CD4-positive, alpha-beta T cell treated with Interleukin-4 for 1 hour (primary cell): ENCODE data around the gene PTPRQ.
"Not testable (repeated sequence)": the region's sequence is repeated elsewhere in the genome, so short reads cannot be mapped to it uniquely, and the experiment has no call there.

Experiments used
- DNase-seq, 2 donors: peaks; one replicate each; pipeline ENCODE4 v3.0.0-alpha.2; 2020 to 2022

Gene PTPRQ, protein sequence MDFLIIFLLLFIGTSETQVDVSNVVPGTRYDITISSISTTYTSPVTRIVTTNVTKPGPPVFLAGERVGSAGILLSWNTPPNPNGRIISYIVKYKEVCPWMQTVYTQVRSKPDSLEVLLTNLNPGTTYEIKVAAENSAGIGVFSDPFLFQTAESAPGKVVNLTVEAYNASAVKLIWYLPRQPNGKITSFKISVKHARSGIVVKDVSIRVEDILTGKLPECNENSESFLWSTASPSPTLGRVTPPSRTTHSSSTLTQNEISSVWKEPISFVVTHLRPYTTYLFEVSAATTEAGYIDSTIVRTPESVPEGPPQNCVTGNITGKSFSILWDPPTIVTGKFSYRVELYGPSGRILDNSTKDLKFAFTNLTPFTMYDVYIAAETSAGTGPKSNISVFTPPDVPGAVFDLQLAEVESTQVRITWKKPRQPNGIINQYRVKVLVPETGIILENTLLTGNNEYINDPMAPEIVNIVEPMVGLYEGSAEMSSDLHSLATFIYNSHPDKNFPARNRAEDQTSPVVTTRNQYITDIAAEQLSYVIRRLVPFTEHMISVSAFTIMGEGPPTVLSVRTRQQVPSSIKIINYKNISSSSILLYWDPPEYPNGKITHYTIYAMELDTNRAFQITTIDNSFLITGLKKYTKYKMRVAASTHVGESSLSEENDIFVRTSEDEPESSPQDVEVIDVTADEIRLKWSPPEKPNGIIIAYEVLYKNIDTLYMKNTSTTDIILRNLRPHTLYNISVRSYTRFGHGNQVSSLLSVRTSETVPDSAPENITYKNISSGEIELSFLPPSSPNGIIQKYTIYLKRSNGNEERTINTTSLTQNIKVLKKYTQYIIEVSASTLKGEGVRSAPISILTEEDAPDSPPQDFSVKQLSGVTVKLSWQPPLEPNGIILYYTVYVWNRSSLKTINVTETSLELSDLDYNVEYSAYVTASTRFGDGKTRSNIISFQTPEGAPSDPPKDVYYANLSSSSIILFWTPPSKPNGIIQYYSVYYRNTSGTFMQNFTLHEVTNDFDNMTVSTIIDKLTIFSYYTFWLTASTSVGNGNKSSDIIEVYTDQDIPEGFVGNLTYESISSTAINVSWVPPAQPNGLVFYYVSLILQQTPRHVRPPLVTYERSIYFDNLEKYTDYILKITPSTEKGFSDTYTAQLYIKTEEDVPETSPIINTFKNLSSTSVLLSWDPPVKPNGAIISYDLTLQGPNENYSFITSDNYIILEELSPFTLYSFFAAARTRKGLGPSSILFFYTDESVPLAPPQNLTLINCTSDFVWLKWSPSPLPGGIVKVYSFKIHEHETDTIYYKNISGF (N-terminal part only)

GRCh38 chr12:80443974-80444666 lies at the start of gene PTPRQ:
TSS of gene PTPRQ (plus strand) at chr12:80444235. CDS start at chr12:80444346, 111 bp downstream.
- no peak for DNase-seq

DNA sequence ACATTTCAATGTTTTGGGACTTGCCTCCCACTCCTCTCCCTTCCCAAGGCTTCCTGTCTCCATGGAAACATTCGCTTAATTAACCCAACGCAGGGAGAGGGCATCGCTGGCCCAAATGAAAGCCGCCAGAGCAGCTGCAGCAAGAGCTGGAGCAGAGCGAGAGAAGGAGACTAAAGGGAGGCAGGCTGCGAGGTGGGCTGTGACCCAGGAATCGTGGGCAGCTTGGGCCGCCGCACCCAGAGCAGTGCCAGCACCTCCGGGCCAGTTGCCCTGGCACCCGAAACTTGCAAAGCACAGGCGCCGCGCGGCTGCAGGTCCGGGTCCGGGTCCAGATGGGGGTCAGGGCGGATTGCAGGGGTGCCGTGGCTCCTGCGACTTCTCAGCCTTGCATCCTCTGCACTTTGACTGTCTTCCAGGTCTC lies 43.5 kb upstream of the PTPRQ start:
- no peak for DNase-seq

- no peak for DNase-seq
Observed at GRCh38 chr12:80401191-80401590, 42.8 kb upstream of the PTPRQ start.

DNA sequence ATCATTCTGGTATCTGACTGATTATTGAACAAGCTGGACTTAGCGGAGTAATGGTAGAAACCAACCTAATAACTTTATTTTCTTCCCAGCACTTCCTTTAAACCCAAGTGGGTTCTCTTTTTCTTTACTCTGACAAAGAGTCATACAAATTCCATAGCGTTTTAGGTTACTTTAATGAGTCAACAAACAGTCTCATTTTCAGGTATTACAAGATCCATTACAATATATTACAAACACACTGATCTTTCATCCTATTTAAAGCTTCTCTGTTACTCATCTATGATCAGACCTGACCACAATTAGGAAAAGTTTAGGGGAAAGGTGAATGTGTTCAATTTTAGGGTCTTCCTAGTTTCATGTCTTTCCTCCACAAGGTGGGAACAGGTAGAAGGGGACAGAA lies 39.4 kb upstream of the PTPRQ start:
- no peak for DNase-seq

DNA sequence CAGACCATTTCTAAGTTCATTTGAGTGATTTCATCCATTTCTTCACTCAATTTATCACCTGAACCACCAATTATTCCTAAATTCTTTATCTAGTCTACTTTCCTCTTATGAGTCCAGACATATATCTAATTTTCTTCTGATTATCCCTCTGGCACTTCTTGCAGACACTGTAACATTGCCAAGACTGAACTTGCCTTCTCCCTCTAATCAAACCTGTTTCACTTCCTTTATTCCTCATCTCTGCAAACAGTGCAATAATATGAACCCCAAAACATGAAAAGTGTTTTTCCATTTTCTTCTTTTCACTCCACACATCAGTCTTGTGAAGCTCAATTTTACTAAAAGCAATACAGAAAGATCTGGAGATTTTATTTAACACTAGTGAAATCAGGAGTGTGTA lies 37.8 kb upstream of the PTPRQ start:
- no peak for DNase-seq

DNA sequence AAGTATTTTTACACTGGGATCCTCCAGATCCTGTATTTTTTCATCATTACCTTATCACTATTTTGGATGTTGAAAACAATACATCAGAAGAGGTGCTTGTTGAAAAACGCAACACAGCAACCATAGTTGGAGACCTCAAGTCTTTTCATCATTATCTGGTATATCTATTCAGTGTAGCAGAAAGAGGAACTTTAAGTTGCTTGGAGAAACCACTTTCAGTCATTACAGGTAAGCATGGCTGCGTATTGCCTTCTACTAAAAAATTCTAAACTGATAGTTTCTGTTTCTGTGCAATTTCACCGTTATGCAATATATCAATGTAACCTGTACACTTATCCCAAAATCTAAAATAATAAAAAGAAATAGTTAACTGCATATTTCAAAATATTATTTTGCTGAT lies 32.2 kb upstream of the PTPRQ start:
- no peak for DNase-seq

DNA sequence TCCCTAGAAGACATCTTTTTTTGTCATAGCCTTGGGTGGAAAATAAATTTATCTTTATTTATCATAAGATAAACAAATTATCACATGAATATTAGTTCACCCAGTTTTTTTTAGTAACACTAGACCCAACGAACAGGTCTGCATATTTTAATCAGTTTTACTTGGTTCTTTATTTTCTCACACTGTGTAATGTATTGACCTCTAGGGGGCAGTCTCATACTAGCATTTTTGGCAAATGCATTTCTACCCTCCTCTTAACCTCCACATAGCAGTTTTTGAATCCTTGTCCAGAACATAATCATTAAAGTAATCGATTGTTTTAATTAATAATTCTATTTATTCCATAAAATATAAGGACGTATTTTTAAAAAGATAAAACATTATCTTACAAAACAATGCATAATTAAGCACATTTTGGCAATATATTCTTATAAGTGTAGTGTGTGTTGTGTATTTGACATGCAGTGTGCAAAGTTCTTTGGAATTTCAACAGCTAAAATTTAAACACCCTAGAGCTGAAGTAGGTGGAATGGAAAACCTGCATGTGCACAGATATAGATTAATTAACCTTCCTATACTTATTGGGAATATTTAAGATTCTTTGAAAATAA lies 31.6 kb upstream of the PTPRQ start:
- no peak for DNase-seq

DNA sequence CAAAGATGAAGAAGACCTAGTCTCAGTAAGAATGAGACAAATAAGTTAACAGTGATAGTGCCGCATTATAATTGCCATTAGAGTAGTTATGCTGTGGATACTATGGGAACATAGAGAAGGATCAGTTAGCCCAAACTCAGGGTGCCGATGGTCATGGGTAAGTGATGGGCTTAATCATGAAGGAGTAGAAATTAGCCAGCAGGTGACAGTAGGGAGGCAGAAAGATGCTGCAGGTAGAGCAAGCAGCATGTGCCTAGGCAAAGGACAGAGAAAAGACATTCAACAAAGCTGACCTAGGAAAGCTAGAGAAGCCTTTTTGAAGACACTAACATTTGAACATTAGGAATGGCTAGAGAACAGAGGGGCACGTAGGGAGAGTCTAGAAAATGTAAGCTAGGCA lies 30.6 kb upstream of the PTPRQ start:
- DNase-seq, result no peak

- DNase-seq, result no peak
Observed at GRCh38 chr12:80415466-80415865, 28.6 kb upstream of the PTPRQ start.

DNA sequence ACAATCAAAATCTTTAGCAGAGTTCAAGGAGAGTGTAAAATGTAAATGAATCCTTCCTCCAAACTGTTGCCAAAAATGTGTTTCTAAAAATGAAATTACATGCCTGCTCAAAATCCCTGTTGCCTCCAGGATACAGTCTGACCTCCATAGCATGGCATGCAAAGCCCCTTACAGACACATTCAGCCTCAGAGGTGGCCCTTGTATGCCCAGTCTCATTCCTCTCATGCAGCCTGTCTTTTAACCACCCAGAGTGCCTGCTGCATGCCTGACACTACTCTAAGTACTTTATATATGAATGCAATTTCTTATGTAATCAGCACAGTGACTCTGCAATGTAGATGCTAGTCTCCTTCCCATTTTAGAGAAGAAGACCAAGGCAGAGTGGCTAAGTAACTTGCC lies 24.4 kb upstream of the PTPRQ start:
- DNase-seq, result no peak

GRCh38 chr12:80420075-80420474 lies 24.0 kb upstream of the PTPRQ start:
- DNase-seq, result no peak

DNA sequence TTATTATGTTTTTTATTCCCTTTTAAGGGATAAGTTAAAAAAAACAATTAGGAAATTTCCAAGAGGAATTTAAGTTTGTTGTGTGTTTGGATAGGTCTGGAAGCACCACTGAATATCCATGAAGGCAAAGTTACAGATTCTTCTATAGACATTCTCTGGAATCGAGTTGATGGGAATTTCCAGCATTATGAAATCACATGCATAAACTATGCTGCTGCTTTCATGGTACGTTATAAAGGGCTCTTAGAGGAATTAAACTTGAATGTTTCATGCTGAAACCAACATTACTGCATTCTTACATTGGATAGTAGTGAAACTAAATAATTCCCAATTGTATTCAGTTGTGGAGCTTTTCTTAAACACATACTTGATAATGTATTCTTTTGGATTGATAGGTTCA lies 21.5 kb upstream of the PTPRQ start:
- no peak for DNase-seq

GRCh38 chr12:80432061-80432460 lies 12.0 kb upstream of the PTPRQ start:
- no peak for DNase-seq

GRCh38 chr12:80441921-80442320 lies 2.1 kb upstream of the PTPRQ start:
- DNase-seq, result no peak

- no peak for DNase-seq
Observed at GRCh38 chr12:80442426-80443222, 1.4 kb upstream of the PTPRQ start.

GRCh38 chr12:80445083-80445793 lies 1.2 kb downstream of the PTPRQ start:
- no peak for DNase-seq

DNA sequence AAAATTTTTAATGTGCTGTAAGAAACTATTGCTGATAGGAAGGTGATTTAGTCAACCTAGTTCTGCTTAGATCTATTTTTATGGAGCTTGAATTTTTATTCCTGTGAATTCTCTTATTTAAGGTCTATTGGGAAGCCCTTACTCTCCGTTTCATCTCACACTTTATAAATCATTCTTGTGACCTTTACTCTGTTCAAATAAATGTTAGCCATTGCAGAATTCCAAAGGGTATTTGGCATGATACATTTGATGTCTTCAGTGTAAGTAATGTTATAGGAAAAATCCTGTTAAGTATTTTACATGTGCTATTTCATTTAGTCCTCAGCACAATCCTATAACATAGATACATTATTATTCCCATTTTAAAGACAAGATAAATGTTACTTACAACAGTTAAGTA lies 12.5 kb downstream of the PTPRQ start:
- DNase-seq, result no peak

GRCh38 chr12:80460972-80461371 lies 16.9 kb downstream of the PTPRQ start:
- DNase-seq, result no peak

DNA sequence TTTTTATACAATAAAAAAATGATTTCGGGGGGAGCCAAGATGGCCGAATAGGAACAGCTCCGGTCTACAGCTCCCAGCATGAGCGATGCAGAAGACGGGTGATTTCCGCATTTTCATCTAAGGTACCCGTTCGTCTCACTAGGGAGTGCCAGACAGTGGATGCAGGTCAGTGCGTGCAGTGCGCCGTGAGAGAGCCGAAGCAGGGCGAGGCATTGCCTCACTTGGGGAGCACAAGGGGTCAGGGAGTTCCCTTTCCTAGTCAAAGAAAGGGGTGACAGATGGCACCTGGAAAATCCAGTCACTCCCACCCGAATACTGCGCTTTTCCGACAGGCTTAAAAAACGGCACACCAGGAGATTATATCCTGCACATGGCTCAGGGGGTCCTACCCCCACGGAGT lies 17.8 kb downstream of the PTPRQ start:
- DNase-seq, result not testable (repeated sequence)

- no peak for DNase-seq
Observed at GRCh38 chr12:80469681-80470080, 25.6 kb downstream of the PTPRQ start.

DNA sequence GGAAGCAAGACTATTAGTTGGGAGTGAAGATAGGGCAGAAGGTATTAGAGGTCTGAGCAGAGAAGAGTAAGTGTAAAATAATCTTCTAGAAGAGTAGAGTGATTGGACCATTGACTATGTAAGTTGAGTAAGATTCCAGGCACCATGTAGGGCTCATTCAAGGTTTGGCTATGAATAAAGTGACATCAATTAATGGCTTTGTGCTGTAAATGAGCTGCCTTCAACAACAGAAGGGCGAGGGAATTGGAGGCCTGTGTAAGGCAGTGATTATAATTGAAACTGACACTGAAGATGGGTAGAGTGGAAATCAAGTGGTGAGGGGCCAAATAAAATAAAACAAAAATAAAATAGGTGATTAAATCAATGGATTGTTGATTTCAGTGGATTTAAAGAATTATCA lies 26.4 kb downstream of the PTPRQ start:
- no peak for DNase-seq
